GM12892 (cell line): ENCODE results near the gene IQCF6.

ENCODE experiments used
- POLR2A ChIP-seq: IDR thresholded peaks from 2 replicates; pipeline ENCODE4 v1.6.1; 2011; ENCODE audit warnings: low read depth, low read length, control low read depth
- POLR2AphosphoS5 ChIP-seq: IDR thresholded peaks from 2 replicates; pipeline ENCODE4 v1.6.1; 2011; ENCODE audit warnings: low read depth, low read length, control low read depth

DNA sequence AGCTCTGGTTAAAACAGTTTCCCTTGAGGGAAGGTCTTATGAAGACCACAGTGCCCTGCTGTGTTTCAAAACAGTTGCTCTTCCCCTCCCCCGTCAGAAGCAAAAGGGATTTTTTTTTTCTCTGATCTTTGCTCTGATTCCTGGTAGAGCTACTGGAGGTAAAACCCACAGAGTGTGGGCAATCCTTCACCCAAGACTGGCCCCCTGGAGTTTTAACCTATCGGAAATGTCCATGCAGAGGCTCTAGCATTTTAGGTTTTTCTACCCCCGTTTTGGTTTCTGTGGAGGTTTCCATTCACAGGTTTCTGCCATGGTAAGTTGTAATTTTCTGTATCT, 44.5 kb downstream of the IQCF6 start:
- TF ChIP-seq POLR2AphosphoS5 (no peak), POLR2A (no peak)
